GM19452 (cell line): ENCODE data around the gene NELFA.

ENCODE experiments used
- ATAC-seq: cut with Tn5 transposase; IDR thresholded peaks from one replicate; pipeline ENCODE4 v1.9.1; 2021; ENCODE audit not compliant: unreplicated experiment

The NELFA gene

GRCh38 chr4:1967512-1968149 lies 41.1 kb downstream of the NELFA start:
- no peak for ATAC-seq

- ATAC-seq = no peak
These were observed 43.8 kb downstream of the NELFA start for GRCh38 chr4:1964971-1965370.

- ATAC-seq = no peak
These were observed 44.3 kb downstream of the NELFA start for GRCh38 chr4:1964443-1964842.

GRCh38 chr4:1962980-1963379 lies 45.8 kb downstream of the NELFA start:
- ATAC-seq = no peak

- no peak for ATAC-seq
These were observed 47.2 kb downstream of the NELFA start for GRCh38 chr4:1961563-1961962.

- ATAC-seq = no peak
These were observed 47.7 kb downstream of the NELFA start for GRCh38 chr4:1961038-1961437.

- ATAC-seq = no peak
These were observed 48.5 kb downstream of the NELFA start for GRCh38 chr4:1960170-1960825.

- no peak for ATAC-seq
These were observed 49.7 kb downstream of the NELFA start for GRCh38 chr4:1959104-1959384.

- no peak for ATAC-seq
These were observed 50.3 kb downstream of the NELFA start for GRCh38 chr4:1958276-1959103.

- no peak for ATAC-seq
These were observed 52.1 kb downstream of the NELFA start for GRCh38 chr4:1956631-1957030.

GRCh38 chr4:1953335-1953734 lies 55.4 kb downstream of the NELFA start:
- no peak for ATAC-seq

GRCh38 chr4:1952719-1953118 lies 56.1 kb downstream of the NELFA start:
- ATAC-seq = no peak

GRCh38 chr4:1952058-1952700 lies 56.6 kb downstream of the NELFA start:
- no peak for ATAC-seq

- no peak for ATAC-seq
These were observed 58.4 kb downstream of the NELFA start for GRCh38 chr4:1950369-1950768.

- no peak for ATAC-seq
These were observed 59.8 kb downstream of the NELFA start for GRCh38 chr4:1948892-1949436.

GRCh38 chr4:1948232-1948631 lies 60.5 kb downstream of the NELFA start:
- no peak for ATAC-seq

- no peak for ATAC-seq
These were observed 62.9 kb downstream of the NELFA start for GRCh38 chr4:1945912-1946311.

GRCh38 chr4:1945124-1945895 lies 63.5 kb downstream of the NELFA start:
- no peak for ATAC-seq

- no peak for ATAC-seq
These were observed 64.8 kb downstream of the NELFA start for GRCh38 chr4:1943928-1944327.

GRCh38 chr4:1940566-1940965 lies 68.2 kb downstream of the NELFA start:
- no peak for ATAC-seq
